ENCODE results near the gene UAP1L1. TPM values are rescaled to one million over a fixed set of nuclear protein-coding genes. Genes with fewer than 3 reads are reported as not detected.

UAP1L1 gene
- total and polyA plus RNA-seq, 2 experiments from 2014 or later = 2.5 to 8.1 TPM

GRCh38 chr9:137052998-137053943 is 24.0 kb upstream of the UAP1L1 start:
- 0 out of 2 replicates have a peak, but pooled peaks cover 2% of the 10 kb centered on the region for H3F3A ChIP-seq (replicated peaks; ENCODE audit: low read depth)
- no peaks in the 10 kb centered on the region for H4K20me1 ChIP-seq (replicated peaks; ENCODE audit: insufficient read depth)
- no peaks in the 10 kb centered on the region for H3K4me1 ChIP-seq (ENCODE audit: insufficient read depth)
- Mint-ChIP-seq H3K27me3 (ENCODE audit: insufficient read depth, low read depth, poor library complexity) (peaks cover 53% of the 10 kb centered on the region), H3K4me3 (peak overlapping the region; percentile 27; the same call in 1 of the 3 replicates), H3K9me3 (no peaks in the 10 kb centered on the region), H3K27ac (no peak overlapping the region), H3K36me3 (ENCODE audit: low read depth) (no peaks in the 10 kb centered on the region), H3K4me1 (peaks cover 4% of the 10 kb centered on the region; the same call in 1 of the 3 replicates)
- H3K36me3 ChIP-seq (ENCODE audit: insufficient read depth) = no peaks in the 10 kb centered on the region
- peak; percentile 55 for DNase-seq (ENCODE audit: low spot score)
- H2AFZ ChIP-seq = peak overlapping the region; percentile 80; the same call in 1 of the 2 replicates
- peak overlapping the region; percentile 60 for H3K4me3 ChIP-seq
- TF ChIP-seq POLR2AphosphoS5 (IDR thresholded peaks at IDR 0.05; ENCODE audit: low read depth) (no peak), ZNF114 (CRISPR knock-in tag; IDR thresholded peaks at IDR 0.05) (no peak), CREB1 (CRISPR knock-in tag; IDR thresholded peaks at IDR 0.05; ENCODE audit: low read depth) (no peak), EZH2 (IDR thresholded peaks at IDR 0.05; ENCODE audit: low read depth, unreplicated experiment) (peak; percentile 22), ETS1 (IDR thresholded peaks at IDR 0.05) (no peak)
- H3K27me3 ChIP-seq (ENCODE audit: insufficient read depth) = peaks cover 44% of the 10 kb centered on the region
- H3K9me2 ChIP-seq (ENCODE audit: insufficient read depth) = no peaks in the 10 kb centered on the region
- H3K4me2 ChIP-seq = peak overlapping the region; percentile 84
- H3K79me2 ChIP-seq (replicated peaks; ENCODE audit: insufficient read depth) = no peaks in the 10 kb centered on the region
- no peak overlapping the region for H3K27ac ChIP-seq (ENCODE audit: low read depth)
- peak; percentile 10 for ATAC-seq

GRCh38 chr9:137053944-137054931 is 23.1 kb upstream of the UAP1L1 start, which contains the start of gene ENTPD2:
Gene ENTPD2, minus strand, starts transcription at chr9:137054061. Its CDS starts 64 bp downstream, at chr9:137053997.
- peak within 1 kb of the TSS; percentile 57 for H3K4me3 Mint-ChIP-seq
- H3K36me3 ChIP-seq (ENCODE audit: insufficient read depth) = no peaks in the 10 kb centered on the region
- no peaks in the 10 kb centered on the region for H3K9me3 Mint-ChIP-seq
- peak; percentile 70 for DNase-seq (ENCODE audit: low spot score)
- no peak within 1 kb of the TSS for H3K27ac Mint-ChIP-seq
- no peaks in the 10 kb centered on the region for H4K20me1 ChIP-seq (replicated peaks; ENCODE audit: insufficient read depth)
- H3K27me3 Mint-ChIP-seq (ENCODE audit: insufficient read depth, low read depth, poor library complexity) = peaks cover 47% of the 10 kb centered on the region
- TF ChIP-seq POLR2AphosphoS5 (IDR thresholded peaks at IDR 0.05; ENCODE audit: low read depth) = peak; percentile 31
- TF ChIP-seq CREB1 (CRISPR knock-in tag; IDR thresholded peaks at IDR 0.05; ENCODE audit: low read depth) = no peak
- TF ChIP-seq EZH2phosphoT487 (IDR thresholded peaks at IDR 0.05; ENCODE audit: unreplicated experiment) = no peak
- TF ChIP-seq ETS1 (IDR thresholded peaks at IDR 0.05) = no peak
- TF ChIP-seq EZH2 (IDR thresholded peaks at IDR 0.05; ENCODE audit: low read depth, unreplicated experiment) = peak; percentile 23
- H3K4me2 ChIP-seq = peak within 1 kb of the TSS; percentile 84
- H3F3A ChIP-seq (replicated peaks; ENCODE audit: low read depth) = 0 out of 2 replicates have a peak, but pooled peaks cover 2% of the 10 kb centered on the region
- H3K79me2 ChIP-seq (replicated peaks; ENCODE audit: insufficient read depth) = no peaks in the 10 kb centered on the region
- ATAC-seq = peak; percentile 46
- H3K36me3 Mint-ChIP-seq (ENCODE audit: low read depth) = no peaks in the 10 kb centered on the region
- peak within 1 kb of the TSS; percentile 80 for H2AFZ ChIP-seq
- H3K27me3 ChIP-seq (ENCODE audit: insufficient read depth) = peaks cover 40% of the 10 kb centered on the region
- peak within 1 kb of the TSS; percentile 60 for H3K4me3 ChIP-seq
- H3K9me2 ChIP-seq (ENCODE audit: insufficient read depth) = no peaks in the 10 kb centered on the region
- peaks cover 4% of the 10 kb centered on the region; the same call in 1 of the 3 replicates for H3K4me1 Mint-ChIP-seq
- H3K27ac ChIP-seq (ENCODE audit: low read depth) = no peak within 1 kb of the TSS
- H3K4me1 ChIP-seq (ENCODE audit: insufficient read depth) = no peaks in the 10 kb centered on the region

Data from GM23338 (cell line).